GM19397 (cell line): Measurements from ENCODE around the gene FOXR1.
"Not testable (repeated sequence)": the region's sequence is repeated elsewhere in the genome, so short reads cannot be mapped to it uniquely, and the experiment has no call there.

Experiments
- ATAC-seq: cut with Tn5 transposase; IDR thresholded peaks from one replicate; pipeline ENCODE4 v1.9.1; 2021; ENCODE audit warnings: mild to moderate bottlenecking, moderate library complexity; ENCODE audit not compliant: unreplicated experiment

Gene FOXR1

DNA sequence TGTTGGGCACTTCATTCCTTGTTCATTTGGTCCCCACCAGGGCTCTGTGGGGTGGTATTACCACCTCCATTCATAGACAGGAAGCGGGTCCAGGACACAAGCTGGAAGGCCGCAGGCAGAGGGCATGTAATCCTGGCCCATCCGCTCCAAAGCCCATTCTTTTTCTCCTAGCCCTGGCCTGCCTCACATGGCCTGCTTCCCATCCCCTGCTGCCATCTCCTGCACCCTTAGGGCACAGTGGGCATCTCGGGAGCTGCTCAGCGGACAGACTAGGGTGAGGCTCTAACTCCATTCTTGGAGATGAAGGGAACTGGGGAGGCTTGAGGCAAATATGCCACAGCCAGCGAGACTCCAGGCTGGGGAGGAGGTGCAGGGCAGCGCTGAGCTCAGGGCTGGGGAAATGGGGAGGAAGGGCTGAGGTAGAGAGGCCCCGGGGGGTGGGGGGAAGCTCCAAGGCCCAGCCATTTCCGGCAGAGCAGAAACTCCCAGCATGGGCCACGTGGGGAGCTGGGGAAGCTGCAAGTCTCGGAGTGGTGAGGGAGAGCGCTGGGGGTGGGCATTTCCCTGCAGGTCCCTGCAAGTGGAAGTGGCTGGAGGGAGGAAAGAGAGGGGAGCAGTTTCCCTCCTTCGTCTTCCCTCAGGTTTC lies 31.5 kb upstream of the FOXR1 start:
- ATAC-seq: no peak

DNA sequence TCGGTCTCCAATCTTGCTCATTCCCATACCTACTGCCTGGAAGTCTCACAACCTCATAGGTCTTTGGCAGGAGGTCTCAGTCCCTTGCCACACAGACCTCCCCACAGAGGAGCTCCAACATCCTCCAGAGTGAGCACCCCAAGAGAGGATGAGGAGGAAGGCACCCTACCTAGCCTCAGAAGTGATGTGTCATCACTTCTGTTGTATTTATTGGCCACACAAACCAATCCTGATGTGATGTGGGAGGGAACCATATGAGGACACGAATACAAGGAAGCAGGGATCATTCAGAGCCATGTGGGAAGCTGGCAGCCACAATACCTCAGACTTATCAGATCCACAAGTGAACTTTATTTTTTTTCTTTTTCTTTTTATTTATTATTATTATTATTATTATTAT lies 24.5 kb upstream of the FOXR1 start:
- ATAC-seq: no peak

DNA sequence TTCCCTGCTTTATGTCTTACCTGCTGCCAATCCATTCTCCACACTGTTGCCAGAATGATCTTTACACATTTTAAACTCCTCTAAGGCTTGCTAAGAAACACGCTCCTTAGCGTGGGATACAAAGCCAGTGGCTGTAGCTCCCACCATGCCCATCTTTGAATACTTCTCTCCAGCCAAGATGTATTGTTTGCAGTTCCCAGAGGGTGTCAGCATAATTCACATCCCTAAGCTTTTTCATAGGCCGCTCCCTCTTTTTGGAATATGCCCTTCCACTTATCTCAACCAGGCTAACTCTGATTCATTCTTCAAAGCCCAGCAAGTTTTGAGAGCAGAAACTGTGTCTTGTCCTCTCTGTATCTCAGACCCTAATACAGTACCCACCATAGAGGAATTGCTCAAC lies 23.6 kb upstream of the FOXR1 start:
- no peak for ATAC-seq

GRCh38 chr11:118953265-118953664 lies 18.3 kb upstream of the FOXR1 start:
- no peak for ATAC-seq

DNA sequence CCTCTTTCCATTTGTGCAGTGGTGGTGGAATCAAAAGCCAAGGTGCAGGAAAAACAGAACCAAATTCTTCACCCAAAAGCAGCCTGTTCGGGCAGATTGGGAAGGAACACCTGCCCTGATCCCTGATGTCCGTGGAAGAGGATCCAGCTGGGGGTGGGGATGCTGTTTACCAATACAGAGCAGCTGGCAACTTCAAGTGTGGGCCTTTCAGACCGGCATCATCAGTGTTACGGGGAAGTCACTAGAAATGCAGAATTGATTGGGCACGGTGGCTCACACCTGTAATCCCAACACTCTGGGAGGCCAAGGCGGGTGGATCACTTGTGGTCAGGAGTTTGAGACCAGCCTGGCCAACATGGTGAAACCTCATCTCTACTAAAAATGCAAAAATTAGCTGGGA lies 17.6 kb upstream of the FOXR1 start:
- not testable (repeated sequence) for ATAC-seq

DNA sequence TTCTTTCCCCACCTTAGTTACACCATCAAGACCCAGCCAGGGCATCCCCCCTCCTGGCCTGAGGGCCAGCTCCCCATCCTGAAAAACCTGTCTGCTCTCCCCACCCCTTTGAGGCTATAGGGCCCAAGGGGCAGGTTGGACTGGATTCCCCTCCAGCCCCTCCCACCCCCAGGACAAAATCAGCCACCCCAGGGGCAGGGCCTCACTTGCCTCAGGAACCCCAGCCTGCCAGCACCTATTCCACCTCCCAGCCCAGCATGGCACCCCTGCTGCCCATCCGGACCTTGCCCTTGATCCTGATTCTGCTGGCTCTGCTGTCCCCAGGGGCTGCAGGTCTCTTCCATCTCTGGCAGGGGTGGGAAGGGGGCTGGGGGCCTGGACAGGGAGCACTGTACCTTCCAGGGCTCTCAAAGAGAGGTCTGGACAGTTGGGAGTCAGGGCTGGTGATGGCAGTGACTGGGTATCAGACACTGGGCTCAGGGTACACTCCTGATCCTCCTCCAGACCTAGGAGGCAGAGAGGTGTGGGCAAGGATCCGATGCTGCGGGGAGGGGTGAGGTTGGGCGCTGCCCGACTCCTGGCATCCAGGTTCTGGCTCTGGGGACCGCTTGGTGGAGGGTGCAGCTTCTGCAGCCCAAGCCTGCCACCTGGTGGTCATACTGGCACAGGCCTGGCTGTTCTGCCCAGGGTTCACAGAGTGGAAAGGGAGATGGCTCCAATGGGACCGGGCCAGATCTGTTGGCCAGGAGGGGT lies 15.3 kb upstream of the FOXR1 start, which contains the start of gene UPK2:
Gene UPK2 (plus strand): TSS at position 205 of the 753 bp plus-strand sequence. CDS start 53 bp downstream, at position 258.
- ATAC-seq: no peak

DNA sequence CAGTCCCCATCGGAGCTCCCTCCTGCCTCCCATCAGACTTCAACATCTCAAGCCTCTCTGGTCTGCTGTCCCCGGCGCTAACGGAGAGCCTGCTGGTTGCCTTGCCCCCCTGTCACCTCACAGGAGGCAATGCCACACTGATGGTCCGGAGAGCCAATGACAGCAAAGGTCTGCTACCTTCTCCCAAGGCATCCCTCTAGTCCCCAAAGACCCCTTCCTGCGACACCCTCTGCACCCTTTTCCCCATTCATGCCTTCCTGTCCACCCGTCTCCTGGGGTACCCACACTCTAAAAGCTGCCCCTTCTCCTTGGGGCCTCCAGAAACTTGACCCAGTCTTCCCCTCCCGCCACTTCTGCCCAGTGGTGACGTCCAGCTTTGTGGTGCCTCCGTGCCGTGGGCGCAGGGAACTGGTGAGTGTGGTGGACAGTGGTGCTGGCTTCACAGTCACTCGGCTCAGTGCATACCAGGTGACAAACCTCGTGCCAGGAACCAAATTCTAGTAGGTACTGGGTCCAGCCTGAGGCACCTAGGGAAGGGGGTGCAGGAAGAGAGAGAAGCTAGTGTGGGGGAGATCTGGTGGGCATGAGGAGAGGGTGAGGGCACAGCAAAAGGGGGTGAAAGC lies 14.6 kb upstream of the FOXR1 start:
- ATAC-seq: no peak

DNA sequence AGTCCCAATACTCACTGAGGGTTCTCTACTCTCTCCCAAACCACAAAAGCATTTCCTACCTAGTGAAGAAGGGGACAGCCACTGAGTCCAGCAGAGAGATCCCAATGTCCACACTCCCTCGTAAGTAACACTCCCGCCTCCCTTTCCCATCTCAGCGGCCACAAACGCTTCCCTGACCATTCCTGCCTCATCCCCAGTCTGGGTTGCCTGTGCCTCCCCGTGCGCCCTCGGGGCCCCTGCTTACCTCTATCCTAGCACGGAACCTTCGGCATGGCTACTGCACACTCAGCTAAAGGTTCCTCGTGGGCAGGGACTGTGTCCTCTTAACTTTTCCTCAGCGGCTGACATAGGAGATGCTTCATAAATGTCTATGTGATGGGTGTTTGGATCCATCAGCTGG lies 14.0 kb upstream of the FOXR1 start:
- ATAC-seq: no peak

GRCh38 chr11:118957968-118958367 lies 13.6 kb upstream of the FOXR1 start:
- no peak for ATAC-seq

DNA sequence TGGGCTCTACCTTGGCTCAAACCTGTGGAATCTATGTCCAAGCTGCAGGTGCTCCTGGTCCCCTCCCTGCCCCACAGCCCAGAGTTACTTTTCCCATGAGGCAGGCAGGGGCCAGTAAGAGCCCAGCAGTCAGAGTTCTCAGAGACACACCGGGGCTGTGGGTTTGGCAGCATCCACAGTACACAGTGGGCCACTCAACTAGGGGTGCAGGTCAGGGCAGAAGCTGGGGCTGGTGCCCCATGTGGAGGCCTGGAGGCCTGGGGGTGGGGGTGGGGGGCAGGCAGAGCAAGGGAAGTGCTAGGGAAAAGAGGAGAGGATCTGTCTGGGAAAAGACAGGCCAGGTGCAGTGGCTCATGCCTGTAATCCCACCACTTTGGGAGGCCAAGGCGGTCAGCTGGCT lies 13.0 kb upstream of the FOXR1 start:
- ATAC-seq: no peak

GRCh38 chr11:118961189-118961588 lies 10.4 kb upstream of the FOXR1 start:
- ATAC-seq: no peak

DNA sequence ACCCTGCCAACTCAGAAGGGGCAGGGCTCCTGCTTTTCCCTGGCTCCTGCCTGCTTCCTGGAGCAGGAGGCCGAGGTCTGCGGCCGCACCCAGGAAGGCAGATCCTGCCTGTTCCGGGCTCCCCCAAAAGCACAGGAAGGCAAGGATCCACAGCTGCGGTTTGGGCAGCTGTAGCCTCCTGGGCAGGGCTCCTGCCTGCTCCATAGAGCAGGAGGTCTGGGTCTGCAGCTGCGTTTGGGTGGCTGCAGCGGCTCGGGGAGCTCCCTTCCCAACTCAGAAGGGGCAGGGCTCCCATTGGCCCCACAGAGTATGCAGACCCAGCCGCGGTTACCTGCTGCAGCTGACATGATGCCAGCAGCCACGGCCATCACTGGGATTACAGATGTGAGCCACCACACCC lies 10.0 kb upstream of the FOXR1 start:
- no peak for ATAC-seq

- not testable (repeated sequence) for ATAC-seq
These were observed 2.1 kb upstream of the FOXR1 start for GRCh38 chr11:118969508-118969907.

DNA sequence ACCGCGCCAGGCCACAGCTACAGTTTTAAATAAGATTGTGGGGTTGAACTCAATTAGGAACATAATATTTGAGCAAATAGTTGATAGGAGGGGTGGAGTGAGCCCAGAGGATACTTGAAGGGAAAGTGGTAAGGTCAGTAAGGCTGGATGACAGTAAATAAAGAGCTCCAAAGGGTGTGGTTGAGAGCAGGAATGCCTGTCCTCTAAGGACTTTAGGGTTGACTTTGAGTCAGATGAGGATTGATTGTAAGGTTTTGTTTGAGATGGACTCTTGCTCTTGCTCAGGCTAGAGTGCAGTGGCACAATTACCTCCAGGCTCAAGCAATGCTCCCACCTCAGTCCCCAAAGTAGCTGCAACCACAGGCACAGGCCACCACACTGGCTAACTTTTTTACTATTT lies 2.4 kb downstream of the FOXR1 start:
- ATAC-seq: no peak

- no peak for ATAC-seq
These were observed 4.5 kb downstream of the FOXR1 start for GRCh38 chr11:118975771-118976709.

GRCh38 chr11:118979434-118979833 lies 7.9 kb downstream of the FOXR1 start:
- ATAC-seq: no peak

- ATAC-seq: no peak
These were observed 8.8 kb downstream of the FOXR1 start for GRCh38 chr11:118980191-118980881.

DNA sequence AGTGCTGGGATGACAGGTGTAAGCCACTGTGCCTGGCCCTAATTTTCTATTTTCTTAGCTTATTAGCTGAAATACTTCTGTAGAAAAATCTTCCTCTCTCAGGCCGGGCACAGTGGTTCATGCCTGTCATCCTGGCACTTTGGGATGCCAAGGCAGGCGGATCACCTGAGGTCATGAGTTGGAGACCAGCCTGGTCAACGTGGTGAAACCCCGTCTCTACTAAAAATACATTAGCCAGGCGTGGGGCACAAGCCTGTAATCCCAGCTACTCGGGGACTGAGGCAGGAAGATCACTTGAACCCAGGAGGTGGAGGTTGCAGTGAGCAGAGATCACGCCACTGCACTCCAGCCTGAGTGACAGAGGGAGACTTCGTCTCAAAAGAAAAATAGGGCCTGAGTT lies 12.8 kb downstream of the FOXR1 start:
- ATAC-seq: not testable (repeated sequence)

- ATAC-seq: no peak
These were observed 13.3 kb downstream of the FOXR1 start for GRCh38 chr11:118984825-118985224.

DNA sequence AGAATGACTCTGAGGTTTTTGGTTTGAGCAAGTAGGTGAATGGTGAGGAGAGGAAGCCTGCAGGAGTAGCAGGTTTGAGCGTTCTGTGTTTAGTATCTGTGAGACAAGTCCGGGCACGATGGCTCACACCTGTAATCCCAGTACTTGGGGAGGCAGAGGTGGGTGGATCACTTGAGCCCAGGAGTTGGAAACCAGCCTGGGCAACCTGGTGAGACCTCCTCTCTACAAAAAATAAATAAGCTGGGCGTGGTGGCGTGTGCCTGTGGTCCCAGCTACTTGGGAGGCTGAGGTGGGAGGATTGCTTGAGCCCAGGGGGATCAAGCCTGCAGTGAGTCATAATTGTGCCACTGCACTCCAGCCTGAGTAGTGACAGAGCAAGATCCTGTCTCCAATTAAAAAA lies 16.7 kb downstream of the FOXR1 start:
- no peak for ATAC-seq
